Lung microvascular endothelial cell (primary cell): Measurements from ENCODE around the gene BMPR2. TPM values are rescaled to one million over a fixed set of nuclear protein-coding genes. Genes with fewer than 3 reads are reported as not detected.
"Not testable (repeated sequence)": the region's sequence is repeated elsewhere in the genome, so short reads cannot be mapped to it uniquely, and the experiment has no call there.

Experiments used
- DNase-seq, 2 donors: peaks; one replicate each; pipeline versions ENCODE4 v3.0.0 to v3.0.0-alpha.2; 2010; ENCODE audit warnings: low read depth in 2 of 2
- total RNA-seq: library from RNA; depleted of rRNA; stranded (reverse); fragments of >200 nt; gene quantifications from 2 replicates; pipeline ENCODE4 v1.2.1, GENCODE V29; 2014

The BMPR2 gene
- 34.4 and 41.7 TPM in 2 replicates for total RNA-seq

GRCh38 chr2:202375609-202376408 is at the start of gene BMPR2:
TSS of gene BMPR2 (plus strand) at chr2:202376327. CDS start at chr2:202377475, 1,148 bp downstream.
- DNase-seq: peak; percentile 88 to 93

- peak in 1 of 2 donors; percentile 23 for DNase-seq
These were observed 48.3 kb upstream of the BMPR2 start for GRCh38 chr2:202327858-202328257.

GRCh38 chr2:202335791-202336467 is 40.2 kb upstream of the BMPR2 start:
- DNase-seq: peak in 1 of 2 donors; percentile 96

GRCh38 chr2:202337151-202337550 is 39.0 kb upstream of the BMPR2 start:
- peak; percentile 11 to 34 for DNase-seq

GRCh38 chr2:202337706-202338346 is 38.3 kb upstream of the BMPR2 start:
- no peak for DNase-seq

GRCh38 chr2:202339071-202339870 is 36.9 kb upstream of the BMPR2 start:
- DNase-seq: peak; percentile 13 to 56

GRCh38 chr2:202344178-202344577 is 31.9 kb upstream of the BMPR2 start:
- peak in 1 of 2 donors; percentile 21 for DNase-seq

GRCh38 chr2:202346180-202346579 is 29.9 kb upstream of the BMPR2 start:
- DNase-seq: peak in 1 of 2 donors; percentile 27

- no peak for DNase-seq
These were observed 22.7 kb upstream of the BMPR2 start for GRCh38 chr2:202353430-202353829.

GRCh38 chr2:202355993-202356505 is 20.1 kb upstream of the BMPR2 start:
- no peak for DNase-seq

GRCh38 chr2:202358924-202359323 is 17.2 kb upstream of the BMPR2 start:
- not testable (repeated sequence) for DNase-seq

- no peak for DNase-seq
These were observed 15.5 kb upstream of the BMPR2 start for GRCh38 chr2:202360646-202361045.

GRCh38 chr2:202361108-202361507 is 15.0 kb upstream of the BMPR2 start:
- no peak for DNase-seq

- DNase-seq: peak in 1 of 2 donors; percentile 58
These were observed 2.6 kb upstream of the BMPR2 start for GRCh38 chr2:202373490-202373889.

- not testable (repeated sequence) for DNase-seq
These were observed 1.7 kb upstream of the BMPR2 start for GRCh38 chr2:202374383-202374782.

- peak; percentile 52 to 88 for DNase-seq
These were observed 1.0 kb upstream of the BMPR2 start for GRCh38 chr2:202375033-202375608.

GRCh38 chr2:202376460-202377206 is 506 bp downstream of the BMPR2 start:
- DNase-seq: peak; percentile 30 to 50

GRCh38 chr2:202377207-202377761 is 1.2 kb downstream of the BMPR2 start:
- peak; percentile 44 to 56 for DNase-seq

- DNase-seq: no peak
These were observed 1.9 kb downstream of the BMPR2 start for GRCh38 chr2:202378001-202378400.
